Neural cell (in vitro differentiated cells): ENCODE data around the gene CLPX. TPM values are rescaled to one million over a fixed set of nuclear protein-coding genes. Genes with fewer than 3 reads are reported as not detected.

ENCODE experiments used
- H2AFZ ChIP-seq: fragments of 200-600, 300-800 bp; sonication (generic), shearing (Covaris generic); 2 replicates; pipeline ENCODE4 v1.6.0; 2014; ENCODE audit warnings: low read depth, mild to moderate bottlenecking, antibody characterized with exemption, low read length, moderate library complexity
- H3F3A ChIP-seq: fragments of 200-600 bp; shearing (Covaris generic); 2 replicates; pipeline ENCODE4 v1.6.1; 2016; ENCODE audit warnings: mild to moderate bottlenecking, moderate library complexity, mixed read lengths, antibody characterized with exemption, low read length; ENCODE audit not compliant: insufficient read depth, poor library complexity, severe bottlenecking
- H3K27ac ChIP-seq: fragments of 200-600, 300-800 bp; sonication (generic), shearing (Covaris generic); 2 replicates; pipeline ENCODE4 v1.5.1; 2014; ENCODE audit warnings: mild to moderate bottlenecking, low read length, moderate library complexity
- H3K27me3 ChIP-seq: fragments of 300-800, 200-600 bp; sonication (generic), shearing (Covaris generic); 2 replicates; pipeline ENCODE4 v1.6.0; 2014; ENCODE audit warnings: mild to moderate bottlenecking, low read depth, low read length, moderate library complexity; ENCODE audit not compliant: insufficient read depth
- H3K36me3 ChIP-seq: fragments of 300-800, 200-600 bp; sonication (generic), shearing (Covaris generic); 2 replicates; pipeline ENCODE4 v1.5.1; 2014; ENCODE audit warnings: mild to moderate bottlenecking, antibody characterized with exemption, low read length, moderate library complexity; ENCODE audit not compliant: insufficient read depth
- H3K4me2 ChIP-seq: fragments of 300-800, 200-600 bp; sonication (generic), shearing (Covaris generic); 2 replicates; pipeline ENCODE4 v1.6.0; 2014; ENCODE audit warnings: mild to moderate bottlenecking, low read length
- H3K4me3 ChIP-seq: fragments of 300-800, 200-600 bp; sonication (generic), shearing (Covaris generic); 2 replicates; pipeline ENCODE4 v1.5.1; 2014; ENCODE audit warnings: mild to moderate bottlenecking, low read length, moderate library complexity
- H3K79me2 ChIP-seq: fragments of 200-600 bp; shearing (Covaris generic); replicated peaks from 2 replicates; pipeline ENCODE4 v1.6.0; 2014; ENCODE audit warnings: mild to moderate bottlenecking, low read length, moderate library complexity; ENCODE audit not compliant: insufficient read depth
- H3K9ac ChIP-seq: fragments of 300-800, 200-600 bp; sonication (generic), shearing (Covaris generic); 2 replicates; pipeline ENCODE4 v1.6.1; 2016; ENCODE audit warnings: mild to moderate bottlenecking, low read length, mixed read lengths
- H3K9me2 ChIP-seq: fragments of 200-600 bp; shearing (Covaris generic); 2 replicates; pipeline ENCODE4 v1.6.1; 2016; ENCODE audit warnings: mild to moderate bottlenecking, low read length, mixed read lengths; ENCODE audit not compliant: insufficient read depth
- H3K9me3 ChIP-seq: fragments of 200-600, 300-800 bp; sonication (generic), shearing (Covaris generic); 2 replicates; pipeline ENCODE4 v1.6.1; 2016; ENCODE audit warnings: mild to moderate bottlenecking, mixed run types, low read length, moderate library complexity, mixed read lengths
- H4K20me1 ChIP-seq: fragments of 200-600 bp; shearing (Covaris generic); 2 replicates; pipeline ENCODE4 v1.6.1; 2016; ENCODE audit warnings: mild to moderate bottlenecking, mixed run types; ENCODE audit not compliant: insufficient read depth
- EP300 ChIP-seq: fragments of 450-650 bp; conservative IDR thresholded peaks from 2 replicates; pipeline ENCODE4 v1.6.1; 2014; ENCODE audit warnings: antibody characterized with exemption, mild to moderate bottlenecking, moderate library complexity; ENCODE audit not compliant: poor library complexity, severe bottlenecking
- EZH2 ChIP-seq: fragments of 200-600, 300-800 bp; shearing (Covaris generic), sonication (generic); IDR thresholded peaks from 2 replicates; pipeline ENCODE4 v1.6.1; 2014; ENCODE audit warnings: antibody characterized with exemption, low read length, borderline replicate concordance, mild to moderate bottlenecking; ENCODE audit not compliant: insufficient read depth, poor library complexity, severe bottlenecking
- MXI1 ChIP-seq: fragments of 450-650 bp; conservative IDR thresholded peaks from 2 replicates; pipeline ENCODE4 v1.6.1; 2014; ENCODE audit warnings: antibody characterized with exemption, mild to moderate bottlenecking; ENCODE audit not compliant: poor library complexity, severe bottlenecking
- POLR2AphosphoS5 ChIP-seq: IDR thresholded peaks from 2 replicates; pipeline ENCODE4 v1.6.1; 2012
- RAD21 ChIP-seq: fragments of 450-650 bp; conservative IDR thresholded peaks from 2 replicates; pipeline ENCODE4 v1.6.1; 2014; ENCODE audit warnings: antibody characterized with exemption, mild to moderate bottlenecking, moderate library complexity
- SMC3 ChIP-seq: fragments of 450-650 bp; conservative IDR thresholded peaks from 2 replicates; pipeline ENCODE4 v1.6.1; 2014; ENCODE audit warnings: antibody characterized with exemption, mild to moderate bottlenecking, moderate library complexity; ENCODE audit not compliant: poor library complexity
- TAF1 ChIP-seq: IDR thresholded peaks from 2 replicates; pipeline ENCODE4 v1.6.1; 2012; ENCODE audit warnings: low read depth
- polyA plus RNA-seq: library from polyadenylated mRNA; depleted of rRNA; stranded (reverse); fragments of >200 nt; gene quantifications from 2 replicates; pipeline ENCODE4 v1.2.3, GENCODE V29; 2014
- TF ChIP-seq, protein P1 (sequence below): fragments of 450-650 bp; IDR thresholded peaks from 2 replicates; pipeline ENCODE4 v1.5.1; 2014; ENCODE audit warnings: antibody characterized with exemption, mild to moderate bottlenecking, moderate library complexity; ENCODE audit not compliant: poor library complexity, severe bottlenecking
- TF ChIP-seq, protein P2 (sequence below): IDR thresholded peaks from 2 replicates; pipeline ENCODE4 v1.6.1; 2012; ENCODE audit warnings: borderline replicate concordance

Gene CLPX
- polyA plus RNA-seq, 1 donor from 2014 or later: 44.9 TPM

DNA sequence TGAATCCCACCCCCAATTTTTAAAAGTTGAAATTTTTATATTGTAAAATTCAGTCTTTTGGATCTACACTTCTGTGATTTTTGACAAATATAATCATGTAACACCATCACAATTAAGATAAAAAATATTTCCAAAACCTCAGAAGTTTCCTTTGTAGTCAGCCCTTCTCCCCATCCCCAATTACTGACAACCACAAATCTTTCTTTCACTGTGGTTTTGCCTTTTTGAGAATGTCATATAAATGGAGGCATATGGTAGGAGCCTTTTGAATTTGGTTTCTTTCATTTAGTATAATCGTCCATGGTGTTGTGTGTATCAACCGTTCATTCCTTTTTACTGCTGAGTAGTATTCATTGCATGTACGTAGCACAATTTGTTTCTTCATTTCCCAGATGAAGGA is 34.0 kb upstream of the CLPX start:
- no peak overlapping the region for H3K9ac ChIP-seq

DNA sequence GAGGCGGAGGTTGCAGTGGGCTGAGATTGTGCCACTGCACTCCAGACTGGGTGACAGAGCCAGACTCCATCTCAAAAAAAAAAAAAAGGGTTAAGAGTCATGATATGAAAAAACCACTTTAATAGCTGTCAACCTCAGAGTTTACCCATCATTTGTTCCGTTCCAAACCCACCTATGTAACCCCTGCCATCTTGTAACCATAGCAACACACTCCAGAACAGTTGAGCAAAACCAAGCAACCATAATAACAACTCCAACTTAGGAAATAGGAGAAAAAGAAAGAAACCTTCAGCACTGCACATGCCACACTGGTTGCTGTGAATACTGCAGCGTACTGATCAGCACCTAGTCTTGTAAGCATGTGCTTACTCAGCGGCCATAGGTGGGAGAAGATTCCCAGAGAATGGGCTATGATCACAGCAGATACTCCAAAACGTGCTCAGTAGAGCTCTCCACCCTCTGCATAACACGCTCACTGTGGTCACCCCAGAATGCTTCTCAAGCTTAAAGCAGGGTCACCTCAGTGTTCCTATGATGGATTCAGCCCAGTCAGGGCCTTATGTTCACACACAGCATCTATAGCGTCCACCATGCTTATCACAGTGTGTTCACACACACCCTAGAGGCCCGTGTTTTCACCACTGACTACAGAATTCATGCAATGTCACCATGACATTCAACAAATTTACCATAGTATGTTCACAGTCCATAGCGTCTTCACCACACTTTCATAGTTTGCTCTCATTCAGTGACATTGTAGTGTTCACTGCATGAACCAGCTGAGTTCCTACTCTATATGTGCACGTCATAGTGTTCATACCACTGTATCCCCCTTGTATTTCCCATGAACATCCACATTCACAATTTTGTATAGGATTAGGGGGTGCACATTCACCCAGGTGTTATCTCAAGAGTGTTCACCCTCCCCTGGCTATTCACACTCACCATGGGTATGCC is 32.7 kb upstream of the CLPX start:
- no peak overlapping the region for H3K27ac ChIP-seq
- no peak overlapping the region for H3K4me3 ChIP-seq
- H3K4me2 ChIP-seq: no peak overlapping the region
- H3K9me2 ChIP-seq: no peaks in the 10 kb centered on the region
- H3K36me3 ChIP-seq: no peaks in the 10 kb centered on the region
- H2AFZ ChIP-seq: no peak overlapping the region
- no peaks in the 10 kb centered on the region for H4K20me1 ChIP-seq
- H3K79me2 ChIP-seq: no peaks in the 10 kb centered on the region
- H3K9me3 ChIP-seq: no peaks in the 10 kb centered on the region
- no peak overlapping the region for H3K9ac ChIP-seq
- no peaks in the 10 kb centered on the region for H3F3A ChIP-seq
- no peaks in the 10 kb centered on the region for H3K27me3 ChIP-seq
- TF ChIP-seq EP300 (no peak), POLR2AphosphoS5 (no peak), MXI1 (no peak), EZH2 (no peak), RAD21 (no peak), TAF1 (no peak), SMC3 (no peak)
- TF ChIP-seq, protein P1, sequence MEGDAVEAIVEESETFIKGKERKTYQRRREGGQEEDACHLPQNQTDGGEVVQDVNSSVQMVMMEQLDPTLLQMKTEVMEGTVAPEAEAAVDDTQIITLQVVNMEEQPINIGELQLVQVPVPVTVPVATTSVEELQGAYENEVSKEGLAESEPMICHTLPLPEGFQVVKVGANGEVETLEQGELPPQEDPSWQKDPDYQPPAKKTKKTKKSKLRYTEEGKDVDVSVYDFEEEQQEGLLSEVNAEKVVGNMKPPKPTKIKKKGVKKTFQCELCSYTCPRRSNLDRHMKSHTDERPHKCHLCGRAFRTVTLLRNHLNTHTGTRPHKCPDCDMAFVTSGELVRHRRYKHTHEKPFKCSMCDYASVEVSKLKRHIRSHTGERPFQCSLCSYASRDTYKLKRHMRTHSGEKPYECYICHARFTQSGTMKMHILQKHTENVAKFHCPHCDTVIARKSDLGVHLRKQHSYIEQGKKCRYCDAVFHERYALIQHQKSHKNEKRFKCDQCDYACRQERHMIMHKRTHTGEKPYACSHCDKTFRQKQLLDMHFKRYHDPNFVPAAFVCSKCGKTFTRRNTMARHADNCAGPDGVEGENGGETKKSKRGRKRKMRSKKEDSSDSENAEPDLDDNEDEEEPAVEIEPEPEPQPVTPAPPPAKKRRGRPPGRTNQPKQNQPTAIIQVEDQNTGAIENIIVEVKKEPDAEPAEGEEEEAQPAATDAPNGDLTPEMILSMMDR: no peak

More for the DNA sequence above, 34.0 kb upstream of the CLPX start:
- TF ChIP-seq MXI1 (no peak), RAD21 (no peak), TAF1 (no peak), SMC3 (no peak), EP300 (no peak), POLR2AphosphoS5 (no peak), EZH2 (no peak)
- TF ChIP-seq, protein P2, sequence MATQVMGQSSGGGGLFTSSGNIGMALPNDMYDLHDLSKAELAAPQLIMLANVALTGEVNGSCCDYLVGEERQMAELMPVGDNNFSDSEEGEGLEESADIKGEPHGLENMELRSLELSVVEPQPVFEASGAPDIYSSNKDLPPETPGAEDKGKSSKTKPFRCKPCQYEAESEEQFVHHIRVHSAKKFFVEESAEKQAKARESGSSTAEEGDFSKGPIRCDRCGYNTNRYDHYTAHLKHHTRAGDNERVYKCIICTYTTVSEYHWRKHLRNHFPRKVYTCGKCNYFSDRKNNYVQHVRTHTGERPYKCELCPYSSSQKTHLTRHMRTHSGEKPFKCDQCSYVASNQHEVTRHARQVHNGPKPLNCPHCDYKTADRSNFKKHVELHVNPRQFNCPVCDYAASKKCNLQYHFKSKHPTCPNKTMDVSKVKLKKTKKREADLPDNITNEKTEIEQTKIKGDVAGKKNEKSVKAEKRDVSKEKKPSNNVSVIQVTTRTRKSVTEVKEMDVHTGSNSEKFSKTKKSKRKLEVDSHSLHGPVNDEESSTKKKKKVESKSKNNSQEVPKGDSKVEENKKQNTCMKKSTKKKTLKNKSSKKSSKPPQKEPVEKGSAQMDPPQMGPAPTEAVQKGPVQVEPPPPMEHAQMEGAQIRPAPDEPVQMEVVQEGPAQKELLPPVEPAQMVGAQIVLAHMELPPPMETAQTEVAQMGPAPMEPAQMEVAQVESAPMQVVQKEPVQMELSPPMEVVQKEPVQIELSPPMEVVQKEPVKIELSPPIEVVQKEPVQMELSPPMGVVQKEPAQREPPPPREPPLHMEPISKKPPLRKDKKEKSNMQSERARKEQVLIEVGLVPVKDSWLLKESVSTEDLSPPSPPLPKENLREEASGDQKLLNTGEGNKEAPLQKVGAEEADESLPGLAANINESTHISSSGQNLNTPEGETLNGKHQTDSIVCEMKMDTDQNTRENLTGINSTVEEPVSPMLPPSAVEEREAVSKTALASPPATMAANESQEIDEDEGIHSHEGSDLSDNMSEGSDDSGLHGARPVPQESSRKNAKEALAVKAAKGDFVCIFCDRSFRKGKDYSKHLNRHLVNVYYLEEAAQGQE: no peak
- TF ChIP-seq, protein P1: no peak
- no peak overlapping the region for H2AFZ ChIP-seq
- H3F3A ChIP-seq: no peaks in the 10 kb centered on the region
- no peaks in the 10 kb centered on the region for H3K9me2 ChIP-seq
- H3K36me3 ChIP-seq: no peaks in the 10 kb centered on the region
- H4K20me1 ChIP-seq: no peaks in the 10 kb centered on the region
- no peaks in the 10 kb centered on the region for H3K27me3 ChIP-seq
- H3K79me2 ChIP-seq: no peaks in the 10 kb centered on the region
- H3K4me2 ChIP-seq: no peak overlapping the region
- H3K4me3 ChIP-seq: no peak overlapping the region
- no peak overlapping the region for H3K27ac ChIP-seq
- no peaks in the 10 kb centered on the region for H3K9me3 ChIP-seq
